Measurements from ENCODE around the gene TUBA4B. TPM values are rescaled to one million over a fixed set of nuclear protein-coding genes. Genes with fewer than 3 reads are reported as not detected.

The TUBA4B gene
- total RNA-seq, 1 experiment from 2014 or later: not detected

GRCh38 chr2:219298759-219299371 is 45.8 kb downstream of the TUBA4B start:
- no TSS peak for BruUV-seq (replicated peaks)
- in situ Hi-C loops (cut with HindIII; ENCODE audit: low pct_unique_long_range_greater_than_20kb, low sequenced_read_pairs): no loop called here
- CTCF ChIA-PET: interaction anchor here (0.6 to 0.7 kb wide), 2 partner anchors 52 to 179 kb away, joined by 4 read pairs; no protein-coding TSS in a partner anchor

GRCh38 chr2:219299372-219299760 is 46.3 kb downstream of the TUBA4B start:
- peaks cover 5% of the 10 kb centered on the region; the same call in 1 of the 2 replicates for H3K27me3 ChIP-seq (ENCODE audit: control insufficient read depth, insufficient read depth, low read length)
- H3K27ac ChIP-seq (ENCODE audit: low read length): no peak overlapping the region
- TF ChIP-seq SIN3A (IDR thresholded peaks at IDR 0.05; ENCODE audit: borderline replicate concordance, insufficient read depth, low read depth, low read length): no peak
- TF ChIP-seq CTCF (IDR thresholded peaks at IDR 0.05): no peak
- no peak for TF ChIP-seq TCF7L2 (IDR thresholded peaks at IDR 0.05; ENCODE audit: low read depth, low read length)
- no peak for TF ChIP-seq REST (IDR thresholded peaks at IDR 0.05; ENCODE audit: insufficient read depth in 1 of 2, low read depth in 2 of 2, low read length in 1 of 2)
- no peak for TF ChIP-seq POLR2AphosphoS5 (IDR thresholded peaks at IDR 0.05; ENCODE audit: low read depth, low read length)
- ATAC-seq (no peak), DNase-seq (ENCODE audit: low read depth, low spot score) (no peak)
- CTCF ChIA-PET: interaction anchor here (0.6 to 0.7 kb wide), 2 partner anchors 51 to 180 kb away, joined by 4 read pairs; no protein-coding TSS in a partner anchor
- BruUV-seq (replicated peaks): no TSS peak
- peaks cover 4% of the 10 kb centered on the region; the same call in 1 of the 2 replicates for H3K4me1 ChIP-seq (ENCODE audit: control insufficient read depth, insufficient read depth, low read length)
- no peaks in the 10 kb centered on the region for H3K36me3 ChIP-seq (ENCODE audit: control insufficient read depth, insufficient read depth, low read length)
- POLR2A ChIA-PET: no interaction called here
- intact Hi-C loops (cut with micrococcal nuclease; ENCODE audit: unreplicated experiment): no loop called here
- no peak overlapping the region for H3K4me3 ChIP-seq (ENCODE audit: low read depth in 2 of 2, low read length in 2 of 2)
- no peaks in the 10 kb centered on the region for H3K9me3 ChIP-seq (ENCODE audit: control insufficient read depth, insufficient read depth, low read depth, low read length)
- in situ Hi-C loops (cut with HindIII; ENCODE audit: low pct_unique_long_range_greater_than_20kb, low sequenced_read_pairs): no loop called here

More at GRCh38 chr2:219298759-219299371, 45.8 kb downstream of the TUBA4B start:
- intact Hi-C loops (cut with micrococcal nuclease; ENCODE audit: unreplicated experiment): no loop called here
- peak; percentile 77 for ATAC-seq
- H3K4me3 ChIP-seq (ENCODE audit: low read depth in 2 of 2, low read length in 2 of 2): 0 out of 4 replicates have a peak overlapping the region, but pooled peaks of 1 of the 2 experiments have one; percentile 18
- peaks cover 1% of the 10 kb centered on the region; the same call in 1 of the 2 replicates for H3K27me3 ChIP-seq (ENCODE audit: control insufficient read depth, insufficient read depth, low read length)
- H3K36me3 ChIP-seq (ENCODE audit: control insufficient read depth, insufficient read depth, low read length): no peaks in the 10 kb centered on the region
- peaks cover 4% of the 10 kb centered on the region; the same call in 1 of the 2 replicates for H3K4me1 ChIP-seq (ENCODE audit: control insufficient read depth, insufficient read depth, low read length)
- peak; percentile 69 for DNase-seq (ENCODE audit: low read depth, low spot score)
- POLR2A ChIA-PET: no interaction called here
- H3K27ac ChIP-seq (ENCODE audit: low read length): no peak overlapping the region
- TF ChIP-seq REST (IDR thresholded peaks at IDR 0.05; ENCODE audit: insufficient read depth in 1 of 2, low read depth in 2 of 2, low read length in 1 of 2) (0 out of 4 replicates have a peak, but pooled peaks of 1 of the 2 experiments have one; percentile 37), SIN3A (IDR thresholded peaks at IDR 0.05; ENCODE audit: borderline replicate concordance, insufficient read depth, low read depth, low read length) (no peak), POLR2AphosphoS5 (IDR thresholded peaks at IDR 0.05; ENCODE audit: low read depth, low read length) (no peak), CTCF (IDR thresholded peaks at IDR 0.05) (peak; percentile 98)
- H3K9me3 ChIP-seq (ENCODE audit: control insufficient read depth, insufficient read depth, low read depth, low read length): no peaks in the 10 kb centered on the region

Measured in Panc1 (cell line).